Naive thymus-derived CD4-positive, alpha-beta T cell (primary cell): ENCODE data around the gene ATP5F1E. TPM values are rescaled to one million over a fixed set of nuclear protein-coding genes. Genes with fewer than 3 reads are reported as not detected.

Source experiments
- ATAC-seq: fragments of 150-1000 bp; cut with Tn5 transposase; 2 replicates; pipeline ENCODE4 v1.10.0; 2021; ENCODE audit warnings: mild to moderate bottlenecking, moderate library complexity
- CTCF ChIA-PET: fragments of 350-600 bp; sonication (Branson Sonifier 250); formaldehyde crosslinking; loops from one replicate; lab custom pipeline; 2021; ENCODE audit warnings: antibody characterized with exemption; lab: Charles Lee
- POLR2A ChIA-PET: fragments of 350-600 bp; sonication (Branson Sonifier 250); formaldehyde crosslinking; loops from one replicate; lab custom pipeline; 2021; ENCODE audit warnings: antibody characterized with exemption, inconsistent platforms; lab: Charles Lee
- DNase-seq, 9 donors: peaks; one replicate each; pipeline versions ENCODE4 v3.0.0 to v3.0.0-alpha.2; 2020 to 2022; ENCODE audit warnings: mixed read lengths in 1 of 9
- H3K27ac ChIP-seq: one replicate; pipeline ENCODE4 v1.7.0; 2013; ENCODE audit warnings: mild to moderate bottlenecking, low read depth, low read length, moderate library complexity
- H3K27me3 ChIP-seq, 2 donors: one replicate each; pipeline ENCODE4 v1.7.0; 2013; ENCODE audit warnings: low read length in 2 of 2, mild to moderate bottlenecking in 2 of 2, moderate library complexity in 2 of 2; ENCODE audit not compliant: control insufficient read depth in 2 of 2, insufficient read depth in 2 of 2
- H3K36me3 ChIP-seq, 3 experiments: 1 replicate in 2 of 3; 2 replicates in 1 of 3; pipeline ENCODE4 v1.7.0; 2013; ENCODE audit warnings: low read length in 3 of 3, mild to moderate bottlenecking in 3 of 3, moderate library complexity in 1 of 3; ENCODE audit not compliant: insufficient read depth in 3 of 3, control insufficient read depth in 2 of 3
- H3K4me1 ChIP-seq, 2 donors: one replicate each; pipeline ENCODE4 v1.7.0; 2013; ENCODE audit warnings: low read length in 2 of 2, mild to moderate bottlenecking in 2 of 2, moderate library complexity in 1 of 2; ENCODE audit not compliant: control insufficient read depth in 2 of 2, insufficient read depth in 2 of 2
- H3K4me3 ChIP-seq: 2 replicates; pipeline ENCODE4 v1.7.0; 2013; ENCODE audit warnings: mild to moderate bottlenecking, low read length
- H3K9me3 ChIP-seq, 3 experiments: 1 replicate in 2 of 3; 2 replicates in 1 of 3; pipeline ENCODE4 v1.7.0; 2013; ENCODE audit warnings: low read length in 3 of 3; ENCODE audit not compliant: control insufficient read depth in 2 of 3
- H3K27ac Mint-ChIP-seq, 9 donors: one replicate each; pipeline ENCODE4 v1.8.0; 2020 to 2022; ENCODE audit warnings: mixed read lengths in 9 of 9, mild to moderate bottlenecking in 8 of 9, moderate library complexity in 5 of 9, inconsistent platforms in 2 of 9
- H3K27me3 Mint-ChIP-seq, 5 donors: one replicate each; pipeline ENCODE4 v1.8.0; 2021 to 2022; ENCODE audit warnings: mixed read lengths in 5 of 5, mild to moderate bottlenecking in 1 of 5
- H3K36me3 Mint-ChIP-seq, 5 donors: one replicate each; pipeline ENCODE4 v1.8.0; 2020 to 2022; ENCODE audit warnings: mixed read lengths in 5 of 5, mild to moderate bottlenecking in 3 of 5, inconsistent platforms in 1 of 5
- H3K4me1 Mint-ChIP-seq, 7 donors: one replicate each; pipeline ENCODE4 v1.8.0; 2020 to 2022; ENCODE audit warnings: mixed read lengths in 7 of 7, mild to moderate bottlenecking in 3 of 7, inconsistent platforms in 1 of 7
- H3K4me3 Mint-ChIP-seq, 10 donors: one replicate each; pipeline ENCODE4 v1.8.0; 2020 to 2022; ENCODE audit warnings: mild to moderate bottlenecking in 10 of 10, mixed read lengths in 10 of 10, moderate library complexity in 6 of 10, inconsistent platforms in 2 of 10
- H3K9me3 Mint-ChIP-seq, 11 donors: one replicate each; pipeline ENCODE4 v1.8.0; 2020 to 2022; ENCODE audit warnings: mixed read lengths in 11 of 11, mild to moderate bottlenecking in 4 of 11, inconsistent platforms in 1 of 11, moderate library complexity in 1 of 11
- intact Hi-C, 2 donors: fragments of 100-400 bp; cut with micrococcal nuclease; formaldehyde crosslinking; loops; one replicate each; pipeline ENCODE4 v1.15.1; 2023
- polyA plus RNA-seq, 2 donors: library from polyadenylated mRNA; unstranded; fragments of 300-500 nt; fragmentation: Illumina TruSeq; gene quantifications; one replicate each; pipeline ENCODE4 v1.2.3, GENCODE V29; 2021
- total RNA-seq, 6 experiments: library from RNA in 5 of 6; stranded (reverse) in 5 of 6; gene quantifications; 1 replicate in 5 of 6; 2 replicates in 1 of 6; pipeline ENCODE4 v1.2.3 and lab custom pipeline; 2021 to 2026

ATP5F1E gene
- total and polyA plus RNA-seq, 7 experiments from 2014 or later: 31.4 to 81.7 (median 67.4) TPM

- H3K36me3 Mint-ChIP-seq: peaks cover 6 to 45% (median 35%) of the 10 kb centered on the region in 5 donors
- Histone ChIP-seq H3K27ac (no peak overlapping the region), H3K27me3 (no peaks in the 10 kb centered on the region), H3K4me1 (peaks cover 44 to 46% of the 10 kb centered on the region in 2 donors), H3K36me3 (peaks cover 19 to 57% (median 32%) of the 10 kb centered on the region in 3 experiments), H3K4me3 (no peak overlapping the region), H3K9me3 (no peaks in the 10 kb centered on the region)
- peaks cover 51 to 74% (median 68%) of the 10 kb centered on the region in 7 donors for H3K4me1 Mint-ChIP-seq
- no peaks in the 10 kb centered on the region for H3K27me3 Mint-ChIP-seq
- DNase-seq: no peak
- ATAC-seq: no peak
- POLR2A ChIA-PET: interaction anchor here (0.8 to 1.6 kb wide), 5 partner anchors 8 to 261 kb away, joined by 3 to 10 read pairs (median 3); no protein-coding TSS in a partner anchor
- peak overlapping the region in 4 of 9 donors; percentile 10 to 72 (median 40) for H3K27ac Mint-ChIP-seq
- intact Hi-C loops: no loop called here
- H3K9me3 Mint-ChIP-seq: no peaks in the 10 kb centered on the region
- CTCF ChIA-PET: interaction anchor here (1.0 kb wide), 1 partner anchor 178 kb away, joined by 3 read pairs; no protein-coding TSS in a partner anchor
- H3K4me3 Mint-ChIP-seq: peak overlapping the region; percentile 22 to 96 (median 68)
Measured at GRCh38 chr20:59028812-59029211, 3.3 kb downstream of the ATP5F1E start.

DNA sequence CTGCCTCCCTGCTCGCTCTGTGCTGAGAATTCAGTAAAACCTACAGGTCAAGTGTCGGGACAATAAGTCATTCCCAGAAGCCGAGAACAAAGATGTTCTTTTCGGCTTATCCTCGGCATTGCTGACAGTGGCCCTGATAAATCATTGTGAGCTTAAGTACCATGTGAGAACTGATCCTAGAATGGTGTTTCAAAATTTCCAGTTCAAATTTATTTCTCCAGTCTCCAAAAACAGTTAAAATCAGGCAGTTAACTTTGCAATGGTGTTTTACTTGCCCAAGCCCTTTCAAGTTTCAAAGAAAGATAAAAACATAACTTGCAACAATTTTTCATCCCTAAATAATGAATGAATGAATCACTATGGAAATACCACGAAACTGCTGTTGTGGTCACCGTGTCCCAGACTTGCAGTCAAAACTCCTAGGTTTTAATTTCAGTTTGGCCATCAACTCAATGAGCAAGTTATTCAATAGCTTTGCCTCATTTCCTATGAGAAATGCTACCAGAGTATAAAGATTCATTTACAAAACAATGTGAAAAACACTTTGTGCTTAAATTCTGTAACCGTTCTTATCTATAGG is 4.3 kb downstream of the ATP5F1E start:
- Histone ChIP-seq H3K4me3 (no peak overlapping the region), H3K36me3 (peaks cover 19 to 67% (median 32%) of the 10 kb centered on the region in 3 experiments), H3K4me1 (peaks cover 41 to 46% of the 10 kb centered on the region in 2 donors), H3K27ac (peak overlapping the region; percentile 27), H3K9me3 (no peaks in the 10 kb centered on the region), H3K27me3 (no peaks in the 10 kb centered on the region)
- no peaks in the 10 kb centered on the region for H3K9me3 Mint-ChIP-seq
- peak overlapping the region in 2 of 10 donors; percentile 54 to 87 for H3K4me3 Mint-ChIP-seq
- intact Hi-C loops: no loop called here
- ATAC-seq (no peak), DNase-seq (no peak)
- peaks cover 7 to 51% (median 37%) of the 10 kb centered on the region in 5 donors for H3K36me3 Mint-ChIP-seq
- peaks cover 52 to 75% (median 67%) of the 10 kb centered on the region in 7 donors for H3K4me1 Mint-ChIP-seq
- CTCF ChIA-PET: no interaction called here
- peak overlapping the region in 1 of 9 donors; percentile 10 for H3K27ac Mint-ChIP-seq
- POLR2A ChIA-PET: interaction anchor here (1.2 kb wide), 1 partner anchor 9 kb away, joined by 6 read pairs; no protein-coding TSS in a partner anchor
- no peaks in the 10 kb centered on the region for H3K27me3 Mint-ChIP-seq

GRCh38 chr20:59026904-59027740 is 5.0 kb downstream of the ATP5F1E start:
- Histone ChIP-seq H3K4me3 (no peak overlapping the region), H3K27ac (peak overlapping the region; percentile 27), H3K9me3 (no peaks in the 10 kb centered on the region), H3K27me3 (no peaks in the 10 kb centered on the region), H3K36me3 (peaks cover 19 to 72% (median 32%) of the 10 kb centered on the region in 3 experiments), H3K4me1 (peaks cover 38 to 46% of the 10 kb centered on the region in 2 donors)
- Mint-ChIP-seq H3K9me3 (no peaks in the 10 kb centered on the region), H3K27ac (peak overlapping the region in 7 of 9 donors; percentile 4 to 65 (median 43)), H3K4me3 (peak overlapping the region in 7 of 10 donors; percentile 3 to 64 (median 20)), H3K36me3 (peaks cover 13 to 51% (median 42%) of the 10 kb centered on the region in 5 donors), H3K27me3 (no peaks in the 10 kb centered on the region), H3K4me1 (peaks cover 52 to 75% (median 63%) of the 10 kb centered on the region in 7 donors)
- ChIA-PET CTCF (no interaction called here), POLR2A (interaction anchor here (0.9 kb wide), 1 partner anchor 137 kb away, joined by 3 read pairs; no protein-coding TSS in a partner anchor)
- DNase-seq: no peak
- ATAC-seq: no peak
- intact Hi-C loops: no loop called here

DNA sequence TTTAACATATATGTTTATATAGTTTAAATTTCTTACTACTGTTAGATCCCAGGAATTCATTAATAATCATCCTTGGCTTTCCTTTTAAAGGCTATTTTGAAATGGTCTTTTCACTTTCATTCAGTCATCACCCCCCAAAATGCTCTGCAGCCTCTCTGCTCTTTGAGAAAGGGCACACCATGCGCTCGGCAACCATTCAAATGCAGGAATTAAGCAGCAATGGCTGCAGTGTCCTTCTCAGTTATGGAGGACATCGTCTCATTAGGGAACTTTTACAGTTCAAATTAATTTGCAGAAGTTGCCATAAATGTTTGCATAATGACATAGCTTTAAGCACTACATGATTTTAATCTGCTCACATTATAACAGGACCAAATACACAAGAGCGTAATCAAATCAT is 6.6 kb downstream of the ATP5F1E start:
- H3K36me3 ChIP-seq: peaks cover 19 to 72% (median 32%) of the 10 kb centered on the region in 3 experiments
- no peaks in the 10 kb centered on the region for H3K27me3 Mint-ChIP-seq
- DNase-seq (no peak), ATAC-seq (no peak)
- no peak overlapping the region for H3K27ac ChIP-seq
- intact Hi-C loops: no loop called here
- no peaks in the 10 kb centered on the region for H3K27me3 ChIP-seq
- no peak overlapping the region for H3K4me3 ChIP-seq
- ChIA-PET POLR2A (interaction anchor here (1.3 kb wide), 1 partner anchor 9 kb away, joined by 4 read pairs; no protein-coding TSS in a partner anchor), CTCF (no interaction called here)
- no peak overlapping the region for H3K4me3 Mint-ChIP-seq
- H3K9me3 Mint-ChIP-seq: no peaks in the 10 kb centered on the region
- peaks cover 45 to 66% (median 57%) of the 10 kb centered on the region in 7 donors for H3K4me1 Mint-ChIP-seq
- H3K4me1 ChIP-seq: peaks cover 29 to 38% of the 10 kb centered on the region in 2 donors
- no peaks in the 10 kb centered on the region for H3K9me3 ChIP-seq
- H3K27ac Mint-ChIP-seq: peak overlapping the region in 1 of 9 donors; percentile 21
- peaks cover 13 to 54% (median 38%) of the 10 kb centered on the region in 5 donors for H3K36me3 Mint-ChIP-seq

DNA sequence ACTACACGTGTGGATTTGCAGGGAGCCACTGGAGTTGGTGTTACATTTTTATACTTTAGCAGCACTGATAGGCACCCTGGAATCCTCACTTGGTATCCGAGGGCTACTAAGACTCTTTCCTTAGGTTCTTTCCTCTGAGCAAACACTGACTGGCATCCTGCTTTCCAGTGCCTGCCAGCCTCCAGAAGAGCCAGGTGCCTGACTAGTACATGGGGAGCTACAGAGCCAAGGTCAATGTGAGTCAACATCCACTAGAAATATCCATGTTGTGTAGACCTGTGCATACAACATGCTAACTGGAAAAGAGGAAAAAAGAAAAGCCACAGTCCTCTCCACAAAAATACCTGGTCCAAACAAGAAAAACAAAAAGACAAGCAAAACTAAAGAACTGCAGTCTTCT is 7.0 kb downstream of the ATP5F1E start:
- peak overlapping the region in 2 of 9 donors; percentile 21 to 59 for H3K27ac Mint-ChIP-seq
- Histone ChIP-seq H3K36me3 (peaks cover 19 to 70% (median 28%) of the 10 kb centered on the region in 3 experiments), H3K27me3 (no peaks in the 10 kb centered on the region), H3K27ac (no peak overlapping the region), H3K9me3 (no peaks in the 10 kb centered on the region), H3K4me1 (peaks cover 25 to 34% of the 10 kb centered on the region in 2 donors), H3K4me3 (no peak overlapping the region)
- H3K9me3 Mint-ChIP-seq: no peaks in the 10 kb centered on the region
- POLR2A ChIA-PET: interaction anchor here (1.3 kb wide), 1 partner anchor 9 kb away, joined by 4 read pairs; no protein-coding TSS in a partner anchor
- ATAC-seq (no peak), DNase-seq (no peak)
- CTCF ChIA-PET: interaction anchor here (0.5 to 1.2 kb wide), 2 partner anchors 17 to 154 kb away, joined by 3 to 4 read pairs; no protein-coding TSS in a partner anchor
- H3K4me3 Mint-ChIP-seq: no peak overlapping the region
- H3K4me1 Mint-ChIP-seq: peaks cover 41 to 62% (median 52%) of the 10 kb centered on the region in 7 donors
- peaks cover 13 to 51% (median 34%) of the 10 kb centered on the region in 5 donors for H3K36me3 Mint-ChIP-seq
- H3K27me3 Mint-ChIP-seq: no peaks in the 10 kb centered on the region
- intact Hi-C loops: no loop called here

DNA sequence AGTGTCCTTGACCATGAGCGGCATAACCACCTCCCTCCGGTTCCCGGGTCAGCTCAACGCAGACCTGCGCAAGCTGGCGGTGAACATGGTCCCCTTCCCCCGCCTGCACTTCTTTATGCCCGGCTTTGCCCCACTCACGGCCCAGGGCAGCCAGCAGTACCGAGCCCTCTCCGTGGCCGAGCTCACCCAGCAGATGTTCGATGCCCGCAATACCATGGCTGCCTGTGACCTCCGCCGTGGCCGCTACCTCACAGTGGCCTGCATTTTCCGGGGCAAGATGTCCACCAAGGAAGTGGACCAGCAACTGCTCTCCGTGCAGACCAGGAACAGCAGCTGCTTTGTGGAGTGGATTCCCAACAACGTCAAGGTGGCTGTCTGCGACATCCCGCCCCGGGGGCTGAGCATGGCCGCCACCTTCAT is 8.0 kb downstream of the ATP5F1E start:
- Histone ChIP-seq H3K36me3 (peaks cover 13 to 60% (median 23%) of the 10 kb centered on the region in 3 experiments), H3K27ac (no peak overlapping the region), H3K4me3 (no peak overlapping the region), H3K27me3 (no peaks in the 10 kb centered on the region), H3K9me3 (no peaks in the 10 kb centered on the region), H3K4me1 (peaks cover 16 to 24% of the 10 kb centered on the region in 2 donors)
- intact Hi-C loops: no loop called here
- no peak for ATAC-seq
- Mint-ChIP-seq H3K4me1 (peaks cover 36 to 55% (median 45%) of the 10 kb centered on the region in 7 donors), H3K36me3 (peaks cover 13 to 48% (median 27%) of the 10 kb centered on the region in 5 donors), H3K27ac (peak overlapping the region in 1 of 9 donors; percentile 51), H3K9me3 (no peaks in the 10 kb centered on the region), H3K4me3 (no peak overlapping the region), H3K27me3 (no peaks in the 10 kb centered on the region)
- POLR2A ChIA-PET: interaction anchor here (3.4 kb wide), 1 partner anchor 8 kb away, joined by 18 read pairs; the partner anchor contains the start of gene ATP5F1E
- CTCF ChIA-PET: interaction anchor here (1.2 kb wide), 1 partner anchor 153 kb away, joined by 3 read pairs; no protein-coding TSS in a partner anchor
- DNase-seq: no peak
